MM.1S (cell line): Measurements from ENCODE around the gene L3MBTL4.
"Not testable (repeated sequence)": the region's sequence is repeated elsewhere in the genome, so short reads cannot be mapped to it uniquely, and the experiment has no call there.

Experiments used
- CTCF ChIP-seq: fragments of 300-600 bp; sonication (generic); IDR thresholded peaks from 2 replicates; pipeline ENCODE4 v1.5.1; 2016; ENCODE audit warnings: antibody characterized with exemption, low read length, mixed read lengths
- EZH2 ChIP-seq: fragments of 300-600 bp; sonication (generic); optimal IDR thresholded peaks from 2 replicates; pipeline ENCODE3; 2017; ENCODE audit warnings: low read depth, mild to moderate bottlenecking, antibody characterized with exemption, low read length, mixed read lengths
- EZH2phosphoT487 ChIP-seq: fragments of 300-600 bp; sonication (generic); IDR thresholded peaks from 2 replicates; pipeline ENCODE4 v1.6.1; 2018; ENCODE audit warnings: antibody characterized with exemption, low read length

GRCh38 chr18:6185782-6186181 is 228.9 kb downstream of the L3MBTL4 start:
- TF ChIP-seq EZH2, CTCF, EZH2phosphoT487: not testable (repeated sequence)
